ENCODE measurements around the gene CIAO2A. TPM values are rescaled to one million over a fixed set of nuclear protein-coding genes. Genes with fewer than 3 reads are reported as not detected.
"Not testable (repeated sequence)": the region's sequence is repeated elsewhere in the genome, so short reads cannot be mapped to it uniquely, and the experiment has no call there.

Gene CIAO2A
- total RNA-seq, 3 donors from 2014 or later (not counting 1 experiment from before 2014, with no cell fraction given) = 20.2 to 23.9 (median 22.9) TPM

- TF ChIP-seq CTCF (IDR thresholded peaks at IDR 0.05) = no peak
- no peaks in the 10 kb centered on the region for H3K9me3 ChIP-seq (ENCODE audit: control insufficient read depth, insufficient read depth, low read length)
- no peak overlapping the region for H3K4me3 ChIP-seq (ENCODE audit: low read length)
- H3K4me1 ChIP-seq (ENCODE audit: control insufficient read depth, insufficient read depth, low read length) = peaks cover 8% of the 10 kb centered on the region
- intact Hi-C loops (cut with micrococcal nuclease) = no loop called here
- peak overlapping the region; percentile 61 for H3K27ac ChIP-seq (ENCODE audit: low read length)
- H3K36me3 ChIP-seq (ENCODE audit: control insufficient read depth, insufficient read depth, low read length) = peaks cover 42% of the 10 kb centered on the region
- Mint-ChIP-seq H3K9me3 (no peaks in the 10 kb centered on the region), H3K27ac (peak overlapping the region in 1 of 2 donors; percentile 63), H3K36me3 (peaks cover 20% of the 10 kb centered on the region), H3K27me3 (ENCODE audit: low read depth in 2 of 2) (no peaks in the 10 kb centered on the region), H3K4me3 (no peak overlapping the region), H3K4me1 (peaks cover 52 to 58% of the 10 kb centered on the region in 2 donors)
- ATAC-seq (no peak), DNase-seq (no peak)
- no peaks in the 10 kb centered on the region for H3K27me3 ChIP-seq (ENCODE audit: control insufficient read depth, insufficient read depth, low read length)
- WGBS (ENCODE audit: insufficient coverage) = 79% methylated on average over 3 of the region's 3 CpGs
Measured at GRCh38 chr15:64111679-64112050, 18.0 kb upstream of the CIAO2A start.

GRCh38 chr15:64110950-64111678, 17.5 kb upstream of the CIAO2A start:
- Histone ChIP-seq H3K9me3 (ENCODE audit: control insufficient read depth, insufficient read depth, low read length) (no peaks in the 10 kb centered on the region), H3K4me3 (ENCODE audit: low read length) (no peak overlapping the region), H3K27ac (ENCODE audit: low read length) (peak overlapping the region; percentile 61), H3K27me3 (ENCODE audit: control insufficient read depth, insufficient read depth, low read length) (no peaks in the 10 kb centered on the region), H3K36me3 (ENCODE audit: control insufficient read depth, insufficient read depth, low read length) (peaks cover 37% of the 10 kb centered on the region), H3K4me1 (ENCODE audit: control insufficient read depth, insufficient read depth, low read length) (peaks cover 8% of the 10 kb centered on the region)
- Mint-ChIP-seq H3K4me3 (peak overlapping the region; percentile 45), H3K36me3 (peaks cover 20% of the 10 kb centered on the region), H3K4me1 (peaks cover 57 to 63% of the 10 kb centered on the region in 2 donors), H3K9me3 (no peaks in the 10 kb centered on the region), H3K27ac (peak overlapping the region; percentile 44 to 63), H3K27me3 (ENCODE audit: low read depth in 2 of 2) (no peaks in the 10 kb centered on the region)
- no peak for TF ChIP-seq CTCF (IDR thresholded peaks at IDR 0.05)
- ATAC-seq = peak; percentile 61 to 80 (median 79)
- DNase-seq = peak in 1 of 2 donors; percentile 27
- intact Hi-C loops (cut with micrococcal nuclease) = no loop called here
- 0% methylated on average over 1 of the region's 3 CpGs for WGBS (ENCODE audit: insufficient coverage)

- peaks cover 28% of the 10 kb centered on the region for H3K36me3 ChIP-seq (ENCODE audit: control insufficient read depth, insufficient read depth, low read length)
- H3K4me3 Mint-ChIP-seq; ATAC-seq; intact Hi-C loops (cut with micrococcal nuclease); H3K27me3 Mint-ChIP-seq (ENCODE audit: low read depth in 2 of 2); H3K4me1 ChIP-seq (ENCODE audit: control insufficient read depth, insufficient read depth, low read length); H3K4me3 ChIP-seq (ENCODE audit: low read length); H3K9me3 ChIP-seq (ENCODE audit: control insufficient read depth, insufficient read depth, low read length); H3K9me3 Mint-ChIP-seq; H3K27me3 ChIP-seq (ENCODE audit: control insufficient read depth, insufficient read depth, low read length); DNase-seq: not testable (repeated sequence)
- peak overlapping the region; percentile 44 to 63 for H3K27ac Mint-ChIP-seq
- peaks cover 20% of the 10 kb centered on the region for H3K36me3 Mint-ChIP-seq
- WGBS (ENCODE audit: insufficient coverage) = 72% methylated on average over 2 of the region's 4 CpGs
- H3K4me1 Mint-ChIP-seq = peaks cover 57 to 63% of the 10 kb centered on the region in 2 donors
- H3K27ac ChIP-seq (ENCODE audit: low read length) = peak overlapping the region; percentile 61
Measured at GRCh38 chr15:64110108-64110701, 16.6 kb upstream of the CIAO2A start.

- Mint-ChIP-seq H3K27me3 (ENCODE audit: low read depth in 2 of 2) (no peaks in the 10 kb centered on the region), H3K9me3 (no peaks in the 10 kb centered on the region), H3K27ac (no peak overlapping the region), H3K4me3 (no peak overlapping the region), H3K4me1 (peaks cover 58 to 61% of the 10 kb centered on the region in 2 donors), H3K36me3 (peaks cover under 1% of the 10 kb centered on the region)
- ATAC-seq (no peak), DNase-seq (no peak)
- H3K4me3 ChIP-seq (ENCODE audit: low read length) = no peak overlapping the region
- peaks cover 8% of the 10 kb centered on the region for H3K4me1 ChIP-seq (ENCODE audit: control insufficient read depth, insufficient read depth, low read length)
- H3K36me3 ChIP-seq (ENCODE audit: control insufficient read depth, insufficient read depth, low read length) = no peaks in the 10 kb centered on the region
- no peaks in the 10 kb centered on the region for H3K9me3 ChIP-seq (ENCODE audit: control insufficient read depth, insufficient read depth, low read length)
- intact Hi-C loops (cut with micrococcal nuclease) = no loop called here
- no peak overlapping the region for H3K27ac ChIP-seq (ENCODE audit: low read length)
- no peak for TF ChIP-seq CTCF (IDR thresholded peaks at IDR 0.05)
- no peaks in the 10 kb centered on the region for H3K27me3 ChIP-seq (ENCODE audit: control insufficient read depth, insufficient read depth, low read length)
- 93% methylated on average over 1 of the region's 1 CpG for WGBS (ENCODE audit: insufficient coverage)
Measured at GRCh38 chr15:64107337-64107736, 13.7 kb upstream of the CIAO2A start.

Data from natural killer cell (primary cell).